ENCODE data around the gene DDI1.
"Not testable (repeated sequence)": the region's sequence is repeated elsewhere in the genome, so short reads cannot be mapped to it uniquely, and the experiment has no call there.

Gene DDI1

DNA sequence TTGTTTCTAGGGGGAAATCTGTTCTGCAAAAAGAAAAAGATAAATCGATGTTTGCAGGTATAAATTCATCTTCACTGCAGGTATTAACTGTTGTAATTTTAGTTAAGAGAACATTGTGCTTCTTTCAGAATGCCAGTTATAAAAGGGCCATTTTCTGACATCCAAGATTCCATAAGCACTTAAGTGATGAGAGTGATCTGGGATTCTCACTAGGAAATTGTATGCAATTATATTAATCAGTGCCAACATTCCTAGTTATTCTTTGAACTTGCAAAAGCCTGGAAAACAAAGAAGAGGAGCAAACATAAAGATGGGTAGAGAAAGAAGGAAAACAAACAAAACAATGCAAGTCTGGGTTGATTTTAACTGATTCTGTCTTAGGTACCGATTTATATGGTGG is 5.4 kb downstream of the DDI1 start:
- DNase-seq (ENCODE audit: low read depth in 2 of 2) = no peak

DNA sequence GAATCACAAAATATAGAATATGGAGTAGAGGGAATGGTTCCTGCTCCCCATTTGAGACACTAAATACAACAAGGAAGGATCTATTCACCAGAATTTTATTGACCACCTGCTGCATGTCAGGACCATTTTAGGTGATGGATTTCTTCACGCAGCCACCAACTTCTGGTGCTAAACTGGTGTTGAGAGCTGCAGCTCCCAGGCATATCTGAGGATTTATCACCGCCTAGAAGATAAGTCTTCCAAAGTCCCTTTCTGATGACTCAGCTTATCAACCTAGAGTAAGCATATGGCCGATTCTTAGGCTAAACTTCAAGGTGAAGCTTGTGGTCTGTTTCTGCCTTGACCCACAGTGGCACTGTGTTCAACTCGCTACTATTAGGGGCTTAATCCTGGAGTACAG is 6.7 kb downstream of the DDI1 start:
- DNase-seq (ENCODE audit: low read depth in 2 of 2) = no peak

DNA sequence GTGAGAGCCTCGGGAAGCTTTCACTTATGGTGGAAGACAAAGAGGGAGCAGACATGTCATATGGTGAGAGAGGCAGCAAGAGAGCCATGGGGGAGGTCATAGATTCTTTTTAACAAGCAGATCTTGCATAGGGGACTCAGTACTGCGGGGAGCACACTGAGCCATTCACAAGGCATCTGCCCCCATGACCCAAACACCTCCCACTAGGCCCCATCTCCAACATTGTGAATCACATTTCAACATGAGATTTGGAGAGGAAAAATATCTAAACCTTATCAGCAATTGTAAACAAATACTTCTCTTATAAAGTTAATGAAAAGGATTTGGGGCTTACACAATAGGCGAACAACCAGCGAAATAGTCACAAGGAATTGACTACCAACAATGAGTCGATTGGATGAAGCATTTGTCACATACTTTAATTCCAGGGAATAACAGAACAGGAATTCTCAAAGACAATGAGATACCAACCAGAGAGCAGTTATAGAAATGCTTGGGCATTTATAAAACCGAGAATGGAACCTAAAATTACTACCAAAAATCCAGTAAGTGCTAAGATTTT is 7.3 kb downstream of the DDI1 start:
- no peak for DNase-seq (ENCODE audit: low read depth in 2 of 2)

DNA sequence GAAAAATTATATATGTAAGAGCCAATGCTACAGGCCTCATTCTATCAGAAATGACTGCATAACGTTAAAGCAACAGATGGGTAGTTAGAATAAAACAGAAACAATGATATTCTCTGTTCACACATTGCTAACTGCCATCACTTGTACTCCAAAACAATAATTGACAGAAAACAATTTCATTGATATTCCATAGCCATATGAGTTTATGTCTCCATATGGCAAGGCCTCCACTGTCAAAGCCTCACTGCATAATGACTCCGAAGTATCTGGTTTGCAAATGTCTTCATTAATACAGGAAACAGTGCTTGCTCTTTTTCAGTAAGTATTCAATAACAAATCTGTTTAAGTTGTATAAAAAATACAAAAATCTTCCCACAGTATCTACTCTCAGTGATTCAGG is 9.9 kb downstream of the DDI1 start:
- DNase-seq (ENCODE audit: low read depth in 2 of 2) = no peak

DNA sequence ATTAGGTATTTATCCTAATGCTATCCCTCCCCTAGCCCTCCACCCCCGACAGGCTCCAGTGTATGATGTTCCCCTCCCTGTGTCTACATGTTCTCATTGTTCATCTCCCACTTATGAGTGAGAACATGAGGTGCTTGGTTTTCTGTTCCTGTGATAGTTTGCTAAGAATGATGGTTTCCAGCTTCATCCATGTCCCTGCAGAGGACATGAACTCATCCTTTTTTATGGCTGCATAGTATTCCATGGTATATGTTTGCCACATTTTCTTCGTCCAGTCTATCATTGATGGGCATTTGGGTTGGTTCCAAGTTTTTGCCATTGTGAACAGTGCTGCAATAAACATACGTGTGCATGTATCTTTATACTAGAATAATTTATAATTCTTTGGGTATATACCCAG is 10.4 kb downstream of the DDI1 start:
- DNase-seq (ENCODE audit: low read depth in 2 of 2) = not testable (repeated sequence)

DNA sequence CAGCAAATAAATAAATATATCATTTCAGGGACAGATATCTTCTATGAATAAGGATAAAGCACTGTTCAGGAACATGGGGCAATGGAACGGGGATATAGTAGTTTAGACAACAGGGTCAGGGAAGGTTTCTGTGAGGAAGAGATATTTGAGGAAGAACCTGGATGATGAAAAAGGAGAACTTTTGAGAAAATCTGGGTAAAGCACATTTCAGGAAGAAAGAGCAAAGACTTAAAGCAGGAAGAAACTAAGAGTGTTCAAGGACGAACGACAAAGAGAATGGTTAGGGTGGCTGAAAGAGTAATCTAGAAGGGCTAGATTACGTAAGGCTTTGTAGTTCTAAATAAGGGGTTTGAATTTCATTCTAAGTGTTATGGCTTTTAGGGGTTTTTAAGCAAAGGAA is 12.7 kb downstream of the DDI1 start:
- no peak for DNase-seq (ENCODE audit: low read depth in 2 of 2)

DNA sequence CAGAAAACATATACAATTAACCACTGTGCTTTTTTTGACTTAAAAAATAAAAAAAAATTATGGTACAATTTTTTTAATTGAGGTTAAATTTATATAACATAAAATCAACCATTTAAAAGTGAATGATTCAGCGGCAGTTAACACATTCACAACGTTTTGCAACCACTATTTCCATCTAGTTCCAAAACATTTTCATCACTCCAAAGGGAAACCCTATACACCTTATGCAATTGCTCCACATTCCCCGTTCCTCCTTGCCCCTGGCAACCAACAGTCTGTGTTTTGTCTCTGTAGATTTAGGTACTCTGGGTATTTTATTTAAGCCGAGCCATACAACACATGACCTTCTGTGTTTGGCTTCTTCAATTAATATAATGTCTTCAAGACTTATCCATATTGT is 15.3 kb downstream of the DDI1 start:
- no peak for DNase-seq (ENCODE audit: low read depth in 2 of 2)

DNA sequence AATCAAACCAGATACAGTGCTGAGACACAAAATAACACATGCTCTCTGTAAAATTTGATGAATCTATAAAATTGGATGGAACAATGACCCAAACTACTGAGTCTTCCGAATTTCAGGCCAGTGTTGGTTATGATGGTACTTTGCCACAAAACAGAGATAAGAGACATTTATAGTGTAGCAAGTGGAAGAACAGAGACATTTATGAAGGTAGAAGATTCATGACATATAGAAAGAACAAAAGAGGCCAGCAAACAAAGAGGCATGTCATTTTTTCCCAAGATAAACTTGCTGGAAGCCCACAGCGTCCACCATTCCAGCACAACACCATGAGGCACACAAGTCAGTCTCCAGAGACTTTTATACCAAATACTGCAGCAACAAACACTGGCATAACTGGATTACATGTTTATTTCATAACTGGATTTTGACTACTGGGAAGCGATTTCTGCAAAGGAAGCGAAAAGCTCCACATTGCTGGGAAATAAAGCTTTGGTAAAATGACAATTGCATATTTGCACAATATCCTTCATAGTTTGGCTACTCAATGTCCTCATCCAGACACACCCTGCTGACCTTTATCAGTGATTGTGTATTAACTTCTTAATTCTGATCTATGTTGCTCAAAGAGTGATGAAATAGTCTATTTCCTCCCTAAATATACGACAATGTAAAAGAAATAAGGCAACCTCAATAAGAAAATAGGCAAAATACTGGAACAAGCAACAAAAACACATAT is 17.5 kb downstream of the DDI1 start:
- DNase-seq (ENCODE audit: low read depth in 2 of 2) = no peak

DNA sequence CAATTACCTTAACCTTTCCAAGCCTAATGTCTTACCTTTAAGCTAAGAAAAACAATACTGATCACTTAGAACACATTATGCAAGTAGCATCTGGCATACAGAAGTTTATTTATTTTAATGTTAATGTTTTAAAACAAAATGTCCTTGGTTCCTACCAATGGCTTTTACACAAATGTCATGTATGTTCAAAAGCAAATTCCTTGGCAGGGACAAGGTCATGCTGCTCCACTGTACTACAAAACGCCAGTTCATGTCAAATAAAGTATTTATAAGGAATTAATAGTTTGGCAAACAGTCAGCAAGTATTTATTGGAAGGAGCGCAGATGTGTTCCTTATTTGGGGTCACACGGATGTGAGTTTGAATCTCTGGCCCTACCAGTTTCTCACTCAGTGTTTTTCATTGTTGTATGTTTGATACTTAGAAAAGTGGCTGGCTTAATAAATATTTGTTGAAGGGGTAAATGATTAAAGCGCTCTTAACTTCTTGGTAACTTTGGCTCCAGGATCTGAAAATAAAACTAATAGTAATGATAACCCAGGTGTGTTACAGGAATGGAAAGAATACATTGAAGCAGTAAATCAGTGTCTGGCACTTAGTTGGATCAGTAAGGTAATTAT is 18.6 kb downstream of the DDI1 start:
- no peak for DNase-seq (ENCODE audit: low read depth in 2 of 2)

DNA sequence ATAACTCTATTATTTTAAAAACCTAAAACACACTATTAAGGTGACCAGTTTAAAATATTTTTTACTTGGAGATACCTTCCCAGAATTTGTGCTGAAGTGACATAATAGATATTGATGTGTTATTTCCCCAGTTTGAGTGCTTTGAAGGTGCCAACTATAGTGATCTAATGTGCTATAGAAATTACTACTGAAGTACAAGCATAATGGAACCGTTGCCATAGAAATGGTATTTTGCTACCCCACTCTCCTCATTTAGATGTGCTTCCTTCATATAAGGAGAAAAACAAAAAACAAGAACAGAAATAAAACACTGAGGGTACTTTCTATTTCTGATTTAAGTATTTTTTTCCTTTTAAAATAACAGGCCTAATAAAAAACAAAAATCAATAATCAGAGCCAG is 19.2 kb downstream of the DDI1 start:
- no peak for DNase-seq (ENCODE audit: low read depth in 2 of 2)

DNA sequence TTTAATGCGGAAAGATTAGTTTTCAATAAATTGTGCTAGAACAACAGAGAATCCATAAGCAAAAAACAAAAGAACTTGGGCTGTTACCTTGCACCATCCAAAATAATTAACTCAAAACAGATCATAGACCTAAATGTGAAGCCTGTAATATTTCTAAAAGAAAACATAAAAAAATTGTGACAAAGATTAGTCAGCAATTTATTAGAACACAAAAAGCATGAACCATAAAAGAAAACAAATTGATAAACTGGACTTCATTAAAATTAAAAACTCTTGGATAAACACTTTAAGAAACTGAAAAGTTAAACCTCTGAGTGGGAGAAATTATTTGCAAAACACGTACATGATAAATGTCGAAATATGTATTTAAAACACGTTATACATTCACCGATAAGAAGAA is 21.5 kb downstream of the DDI1 start:
- no peak for DNase-seq (ENCODE audit: low read depth in 2 of 2)

DNA sequence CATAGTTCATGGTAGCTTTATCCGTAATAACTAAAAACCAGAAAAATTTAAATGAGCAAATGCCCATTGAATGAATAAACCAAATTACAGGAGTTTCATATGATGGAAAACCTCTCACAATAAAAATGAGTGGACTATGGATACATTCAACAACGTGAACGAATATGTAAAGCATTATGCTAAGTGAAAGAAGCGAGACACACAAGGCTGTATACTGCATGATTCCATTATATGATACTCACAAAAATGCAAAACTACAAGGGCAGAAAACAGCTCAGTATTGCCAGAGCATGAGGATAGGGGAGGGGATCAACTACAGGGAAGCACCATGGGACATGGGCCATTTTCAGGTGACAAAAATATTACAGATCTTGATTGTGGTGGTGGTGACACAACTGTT is 22.2 kb downstream of the DDI1 start:
- DNase-seq (ENCODE audit: low read depth in 2 of 2) = no peak

DNA sequence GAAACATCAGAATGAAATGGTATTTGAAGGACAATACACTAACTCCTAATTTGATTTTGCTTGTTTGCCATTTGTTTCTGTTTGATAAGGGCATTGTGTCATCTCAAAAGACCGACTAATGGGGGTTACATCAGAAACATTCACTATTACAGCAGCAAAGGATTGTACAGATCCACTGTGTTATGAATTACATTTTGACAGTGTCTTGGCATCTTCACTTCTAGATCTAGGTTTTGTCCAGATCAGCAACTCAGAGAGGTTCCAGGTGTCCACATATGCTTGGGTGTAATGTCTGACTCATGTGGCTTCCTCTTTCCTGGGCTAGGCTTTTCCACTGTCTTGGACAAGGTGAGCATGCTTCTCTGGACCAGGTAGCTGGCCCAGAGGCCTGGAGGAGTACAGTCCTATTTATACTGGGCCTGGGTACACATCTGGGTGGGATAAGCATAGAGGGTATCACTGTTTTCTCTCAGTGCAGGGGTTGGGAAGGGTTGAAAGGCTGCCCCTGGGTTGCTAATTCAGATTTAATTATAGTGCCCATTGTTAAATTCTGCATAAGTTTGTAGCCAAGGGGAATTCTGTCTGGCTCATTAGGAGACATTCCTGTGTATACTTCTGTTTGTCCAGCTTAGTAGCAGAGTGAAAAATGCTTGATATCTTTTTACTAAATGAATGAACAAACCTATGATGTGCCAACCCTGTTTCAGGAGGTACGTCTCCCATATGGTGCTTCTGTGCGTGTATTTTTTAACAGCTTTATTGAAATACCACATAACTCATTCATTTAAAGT is 23.8 kb downstream of the DDI1 start:
- no peak for DNase-seq (ENCODE audit: low read depth in 2 of 2)

DNA sequence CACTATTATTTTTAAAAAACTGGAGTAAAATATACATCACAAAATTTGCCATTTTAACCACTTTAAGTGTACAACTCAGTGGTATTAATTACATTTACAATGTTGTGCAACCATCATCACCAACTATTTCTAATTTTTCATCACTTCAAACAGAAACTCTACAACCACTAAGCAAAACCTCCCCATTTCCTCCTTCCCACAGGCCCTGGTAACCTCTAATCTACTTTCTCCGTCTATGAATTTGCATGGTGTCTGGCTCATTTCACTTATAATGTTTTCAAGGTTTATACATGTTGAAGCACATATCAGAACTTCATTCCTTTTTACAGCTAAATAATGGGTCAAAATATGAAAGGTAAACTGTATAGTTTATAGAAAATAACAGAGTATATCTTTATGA is 24.4 kb downstream of the DDI1 start:
- no peak for DNase-seq (ENCODE audit: low read depth in 2 of 2)

DNA sequence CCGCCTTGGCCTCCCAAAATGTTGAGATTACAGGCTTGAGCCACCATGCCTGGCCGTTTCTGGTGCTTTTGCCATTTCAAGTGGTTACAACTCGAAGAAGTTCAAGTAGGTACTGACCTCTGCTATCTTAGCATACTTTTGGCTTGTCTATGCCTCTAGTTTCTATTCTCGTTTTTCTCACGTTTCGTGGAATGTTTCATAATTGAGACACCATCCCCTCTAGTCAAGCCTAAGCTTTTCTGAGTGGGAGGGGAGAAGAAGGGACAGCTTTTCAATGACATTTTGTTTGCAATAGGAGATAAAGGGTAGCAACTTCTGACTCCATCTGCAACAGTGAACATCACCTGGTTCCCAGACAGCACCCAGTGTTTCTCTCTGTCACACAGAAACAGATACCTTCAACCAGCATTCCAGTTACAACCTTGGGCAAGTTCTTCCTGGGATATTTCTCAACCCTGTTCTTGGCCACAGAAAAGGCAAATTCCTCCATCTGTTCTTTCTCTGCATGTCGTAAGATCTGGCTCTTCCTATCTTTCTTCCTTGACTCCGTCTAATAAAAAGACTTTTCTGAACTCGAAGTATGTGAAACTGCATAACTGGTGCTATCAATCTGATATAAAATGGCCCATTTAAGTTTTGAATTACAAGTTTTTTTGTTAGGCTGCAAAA is 25.5 kb downstream of the DDI1 start:
- no peak for DNase-seq (ENCODE audit: low read depth in 2 of 2)

DNA sequence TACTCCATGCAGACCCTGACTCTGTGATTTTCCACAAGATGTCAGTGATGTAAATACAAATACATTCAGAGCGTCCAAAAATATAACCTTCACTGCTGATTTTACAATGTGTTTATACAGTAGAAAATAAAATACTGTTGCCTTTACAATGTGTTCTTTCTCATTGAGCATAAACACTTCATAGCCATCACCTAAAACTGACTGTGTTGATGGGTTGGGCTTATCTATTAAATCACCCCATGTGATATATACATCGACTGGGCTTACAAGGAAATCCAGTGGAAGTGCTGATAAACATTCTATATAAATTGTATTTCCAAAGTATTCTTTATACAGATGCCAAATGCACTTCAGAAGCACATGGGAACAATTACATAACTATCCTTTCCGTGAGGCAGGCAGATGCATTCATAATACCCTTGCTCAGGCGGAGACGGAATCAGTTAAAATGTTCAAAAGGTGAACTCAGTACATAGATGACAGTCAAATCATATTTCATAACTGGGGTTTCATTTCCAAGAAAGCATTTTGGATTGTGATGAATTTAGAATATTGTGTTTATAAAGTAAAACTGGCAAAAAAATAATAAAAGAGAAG is 27.7 kb downstream of the DDI1 start:
- no peak for DNase-seq (ENCODE audit: low read depth in 2 of 2)

DNA sequence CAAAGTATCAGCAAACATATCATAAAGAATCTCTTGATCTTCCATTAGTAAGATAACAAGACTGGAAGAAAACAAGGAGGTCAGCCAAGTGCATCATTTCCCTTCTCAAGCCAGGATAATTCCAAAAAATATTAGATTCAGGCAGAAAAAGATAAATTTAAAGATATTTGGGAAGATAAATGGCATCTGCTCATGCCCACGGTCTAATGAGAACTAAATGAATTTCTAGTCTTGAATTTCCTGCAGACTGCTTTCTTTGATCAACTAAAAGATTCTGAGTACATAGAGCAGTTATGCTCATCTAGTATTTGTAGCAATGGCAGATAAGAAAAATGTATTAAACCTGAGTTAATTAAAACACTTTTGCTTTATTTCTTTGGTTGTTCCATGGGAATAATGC is 31.1 kb downstream of the DDI1 start:
- no peak for DNase-seq (ENCODE audit: low read depth in 2 of 2)

DNA sequence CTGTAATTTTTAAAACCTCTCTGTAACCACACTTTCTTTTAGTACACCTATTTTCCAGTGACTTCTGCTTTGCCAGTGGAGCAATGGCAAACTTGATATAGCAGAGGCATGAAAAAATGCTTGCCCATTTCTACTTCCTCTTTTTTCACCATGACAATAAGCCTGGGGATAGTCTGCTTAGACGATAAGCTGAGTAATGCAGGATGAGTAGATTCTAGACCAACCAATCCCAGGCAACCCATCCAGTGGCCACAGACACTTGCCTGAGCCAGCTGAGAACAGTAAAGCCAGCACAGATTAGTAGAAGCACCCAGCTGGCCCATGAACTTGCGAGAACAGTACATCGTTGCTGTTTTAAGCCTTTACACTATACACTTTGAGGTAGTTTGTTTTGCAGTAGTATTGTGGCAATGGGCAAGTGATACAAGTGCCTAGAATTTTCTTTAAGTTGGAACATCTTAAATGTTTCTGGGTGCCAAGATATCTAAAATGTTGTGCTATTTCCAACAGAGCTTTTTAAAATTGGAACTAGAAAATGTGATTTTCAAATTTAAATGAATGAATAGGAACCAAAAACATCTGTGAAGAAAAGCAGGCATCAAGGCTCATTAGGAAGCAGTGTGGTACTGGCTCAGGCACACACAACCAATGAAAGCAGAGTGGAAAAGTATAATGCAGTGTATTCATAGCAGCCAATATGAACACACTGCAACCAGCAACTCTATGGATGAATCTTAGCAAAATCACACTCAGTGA is 37.7 kb downstream of the DDI1 start:
- DNase-seq (ENCODE audit: low read depth in 2 of 2) = no peak

DNA sequence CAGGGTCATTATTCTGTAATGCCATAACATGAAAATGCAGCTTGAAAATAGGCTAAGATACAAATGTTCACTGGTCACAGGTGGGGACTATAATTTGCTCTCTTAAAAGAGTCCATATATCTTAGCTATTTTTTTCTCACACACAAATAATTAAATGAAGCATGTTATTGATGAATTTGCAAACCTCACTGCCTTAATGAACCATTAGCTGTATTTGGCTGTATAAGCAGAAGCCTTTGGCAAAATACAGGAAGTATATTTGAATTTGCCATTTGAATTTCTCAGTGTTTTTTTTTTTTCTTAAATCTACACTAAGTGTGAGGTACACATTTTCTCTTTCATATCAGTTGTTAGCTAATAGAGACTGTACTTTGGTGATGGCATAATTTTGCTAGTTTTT is 38.7 kb downstream of the DDI1 start:
- DNase-seq (ENCODE audit: low read depth in 2 of 2) = no peak

DNA sequence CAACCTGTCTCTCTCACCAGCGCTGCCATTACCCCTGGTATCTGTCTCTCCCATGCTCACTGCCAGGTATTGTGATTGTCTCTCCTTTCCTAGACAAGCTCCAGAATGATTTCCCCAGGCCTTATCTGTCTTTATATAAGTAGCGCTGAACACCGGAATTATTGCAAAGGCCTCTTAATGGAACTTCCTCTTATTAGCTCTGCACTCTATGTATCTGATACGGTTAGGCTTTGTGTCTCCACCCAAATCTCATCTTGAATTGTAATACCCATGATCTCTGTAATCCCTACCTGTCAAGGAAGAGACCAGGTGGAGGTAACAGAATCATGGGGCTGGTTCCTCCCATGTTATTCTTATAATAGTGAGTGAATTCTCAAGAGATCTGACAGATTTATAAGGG is 39.3 kb downstream of the DDI1 start:
- DNase-seq (ENCODE audit: low read depth in 2 of 2) = no peak

DNA sequence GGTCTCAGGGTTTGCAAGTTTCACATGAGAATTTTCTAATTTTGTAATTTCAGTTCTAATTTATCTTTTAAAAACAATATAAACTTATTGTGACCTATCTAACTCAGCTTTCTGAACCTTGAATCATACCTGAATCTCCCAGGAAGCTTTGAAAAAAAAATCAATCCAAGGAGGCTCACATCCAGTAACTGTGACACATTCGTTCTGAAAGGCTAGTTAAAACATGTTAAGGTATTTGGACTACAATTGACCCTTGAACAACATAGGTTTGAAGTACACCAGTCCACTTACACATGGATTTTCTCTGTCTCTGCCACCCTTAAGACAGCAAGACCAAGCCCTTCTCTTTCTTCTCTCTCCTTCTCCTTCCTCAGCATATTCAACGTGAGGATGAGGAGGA is 40.0 kb downstream of the DDI1 start:
- no peak for DNase-seq (ENCODE audit: low read depth in 2 of 2)
